GM19372 (cell line): ENCODE results near the gene FHIT.

Experiments
- ATAC-seq: cut with Tn5 transposase; IDR thresholded peaks from one replicate; pipeline ENCODE4 v1.9.1; 2021; ENCODE audit warnings: mild to moderate bottlenecking, low read depth, moderate library complexity; ENCODE audit not compliant: unreplicated experiment

The FHIT gene

GRCh38 chr3:60599586-60599985, 651.7 kb downstream of the FHIT start:
- ATAC-seq, result no peak

GRCh38 chr3:60598671-60599070, 652.6 kb downstream of the FHIT start:
- ATAC-seq, result no peak

DNA sequence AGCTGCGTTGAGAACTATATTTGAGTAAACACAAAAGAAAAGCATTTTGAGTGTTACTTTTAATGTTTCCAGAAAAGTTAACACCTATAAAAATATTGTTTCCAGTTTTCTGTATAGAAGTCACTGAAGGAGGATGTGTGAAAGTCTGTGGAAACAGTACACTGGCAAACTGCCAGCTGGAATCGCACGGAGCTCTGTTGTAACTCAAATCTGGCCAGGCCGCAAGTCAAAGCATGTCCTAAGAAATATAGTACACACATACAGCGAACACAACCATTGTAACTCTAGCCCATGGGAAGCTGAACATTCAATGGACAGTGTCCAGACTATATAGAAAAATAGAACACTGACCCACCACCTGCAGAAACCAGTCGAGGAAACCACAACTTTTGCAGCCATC, 657.2 kb downstream of the FHIT start:
- ATAC-seq, result no peak

DNA sequence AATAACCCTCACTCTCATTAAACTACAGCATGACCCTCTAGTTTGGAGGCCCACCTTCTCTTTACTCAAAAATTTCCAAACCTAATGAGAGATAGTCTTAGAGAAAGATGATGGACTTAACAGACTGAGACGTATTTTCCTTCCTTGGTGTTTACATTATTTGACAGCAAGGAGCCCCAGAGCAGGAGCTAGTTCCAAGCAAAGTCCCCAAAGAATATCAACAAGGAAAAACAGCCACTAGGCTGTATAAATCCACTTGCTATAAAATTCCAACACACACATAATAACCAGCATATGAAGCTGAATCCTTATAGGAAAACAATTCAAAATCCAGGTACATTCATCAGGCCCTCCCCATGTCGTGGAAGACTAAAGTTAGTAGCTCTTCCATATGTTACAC, 660.0 kb downstream of the FHIT start:
- no peak for ATAC-seq

- ATAC-seq, result no peak
Observed at GRCh38 chr3:60588806-60589205, 662.4 kb downstream of the FHIT start.

DNA sequence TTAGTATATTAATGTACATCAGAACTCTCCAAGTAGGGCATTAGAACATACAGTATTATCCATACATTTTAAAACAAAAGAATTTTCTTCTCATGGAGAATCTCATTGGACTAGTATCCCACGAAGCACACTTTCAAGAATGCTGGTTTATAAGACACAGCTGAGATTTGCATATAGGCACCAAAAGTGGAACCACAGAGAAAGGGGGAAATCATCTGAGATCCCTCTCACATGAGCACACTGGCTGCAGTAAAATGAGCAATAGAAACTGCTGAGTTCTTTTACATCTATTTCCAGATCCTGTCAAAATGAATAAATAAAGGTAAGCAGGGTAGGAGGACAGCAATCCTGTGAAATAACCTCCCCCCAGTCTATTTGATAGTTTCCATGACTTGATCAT, 665.3 kb downstream of the FHIT start:
- no peak for ATAC-seq

- ATAC-seq, result no peak
Observed at GRCh38 chr3:60584250-60584649, 667.0 kb downstream of the FHIT start.

DNA sequence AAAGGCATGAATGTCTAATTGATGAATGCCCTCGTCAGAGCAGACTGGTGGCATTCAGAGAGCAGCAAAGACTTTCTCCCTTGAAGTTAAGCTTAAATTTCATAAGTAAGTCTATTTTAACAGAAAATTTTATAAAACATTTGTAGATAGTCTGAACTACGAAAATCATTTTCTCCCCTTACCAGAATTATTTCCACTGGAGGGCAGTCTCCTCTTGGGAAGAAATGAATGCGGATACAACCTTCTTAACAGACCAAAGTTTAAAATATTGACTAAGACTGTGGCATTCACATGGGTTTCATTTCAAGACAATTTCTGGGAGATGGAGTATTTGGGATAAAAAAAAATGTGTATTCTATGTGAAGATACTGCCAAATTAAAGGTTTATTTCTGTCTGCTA, 669.0 kb downstream of the FHIT start:
- no peak for ATAC-seq

DNA sequence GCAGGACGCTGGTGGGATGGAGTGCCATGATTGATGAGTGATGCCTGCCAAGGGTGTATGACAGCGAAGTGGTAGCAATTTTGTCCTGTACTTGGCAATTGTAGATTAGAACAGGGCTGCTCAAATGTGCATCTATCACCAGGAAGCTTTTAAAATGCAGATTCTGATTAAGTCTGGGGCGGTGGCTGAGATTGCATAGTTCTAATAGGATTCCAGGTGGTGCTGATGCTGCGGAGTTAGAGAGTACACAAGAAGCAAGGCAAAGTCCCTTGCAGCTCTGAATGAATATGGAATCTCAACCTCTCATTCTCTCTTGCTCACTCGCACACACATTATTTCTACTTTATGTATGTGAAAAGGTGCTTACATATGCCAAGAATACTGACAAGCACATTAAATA, 670.4 kb downstream of the FHIT start:
- ATAC-seq, result no peak

DNA sequence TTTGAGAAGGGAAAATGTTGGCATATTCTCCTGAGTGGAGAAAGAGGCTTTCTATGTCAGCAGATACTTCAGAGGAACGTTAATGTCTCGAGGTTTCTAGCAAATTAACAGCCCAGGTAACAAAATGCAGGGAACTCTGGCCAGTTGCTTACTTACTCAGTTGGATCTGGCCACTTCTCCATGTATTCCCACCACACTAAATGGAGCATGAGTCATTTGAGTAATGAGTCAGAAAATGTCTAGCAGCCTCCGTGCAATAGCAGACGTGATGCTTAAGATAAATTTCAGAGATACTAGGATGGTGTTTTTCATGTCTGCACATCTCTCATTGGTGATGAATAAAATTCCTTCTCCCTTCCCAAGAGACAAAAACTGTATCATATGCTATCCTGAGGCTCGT, 671.5 kb downstream of the FHIT start:
- ATAC-seq, result no peak

- ATAC-seq, result no peak
Observed at GRCh38 chr3:60578936-60579335, 672.3 kb downstream of the FHIT start.

DNA sequence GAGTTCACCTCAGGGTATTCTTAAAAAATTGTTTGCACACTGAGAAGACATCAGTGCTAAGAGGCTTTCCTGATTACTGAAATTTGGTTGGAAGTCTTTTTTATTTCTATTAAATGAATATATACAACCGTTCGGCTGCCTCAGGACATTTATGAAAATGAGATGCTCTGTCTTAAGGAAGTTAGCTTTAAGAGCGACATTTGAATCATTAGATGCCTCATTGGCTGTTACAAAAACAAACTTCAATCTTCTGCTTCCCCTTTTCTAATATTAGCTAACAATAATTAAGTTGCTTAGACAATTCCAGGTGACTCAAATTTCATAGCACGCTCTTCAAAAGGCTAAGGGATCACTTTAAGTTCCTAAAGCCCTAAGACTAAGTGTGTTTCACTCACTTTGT, 673.7 kb downstream of the FHIT start:
- no peak for ATAC-seq

GRCh38 chr3:60575718-60576272, 675.5 kb downstream of the FHIT start:
- ATAC-seq, result no peak

GRCh38 chr3:60574046-60574769, 677.0 kb downstream of the FHIT start:
- ATAC-seq, result no peak

GRCh38 chr3:60573494-60573893, 677.8 kb downstream of the FHIT start:
- no peak for ATAC-seq

DNA sequence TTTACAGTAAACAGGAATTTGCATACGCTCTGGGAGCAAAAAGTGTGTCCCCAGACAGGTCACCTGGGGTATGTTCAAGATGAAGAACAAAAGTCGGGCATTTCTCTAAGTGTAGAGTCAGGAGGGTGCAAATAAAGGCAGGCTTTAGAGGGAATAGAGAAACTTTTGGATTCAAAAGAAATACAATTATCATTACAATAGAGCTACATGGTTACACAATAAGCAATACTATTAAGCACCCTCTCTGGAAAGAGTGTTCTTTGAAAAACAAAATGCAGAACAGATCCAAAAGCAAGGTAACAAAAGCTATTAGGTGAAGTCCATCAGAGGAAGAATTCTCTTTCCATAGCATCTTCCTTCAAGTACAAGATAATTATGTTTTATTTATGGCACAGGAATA, 679.7 kb downstream of the FHIT start:
- no peak for ATAC-seq

- no peak for ATAC-seq
Observed at GRCh38 chr3:60557122-60557521, 694.1 kb downstream of the FHIT start.

GRCh38 chr3:60555686-60556354, 695.4 kb downstream of the FHIT start:
- ATAC-seq, result peak; percentile 84

GRCh38 chr3:60553144-60553543, 698.1 kb downstream of the FHIT start:
- no peak for ATAC-seq

GRCh38 chr3:60552581-60552980, 698.7 kb downstream of the FHIT start:
- no peak for ATAC-seq

- ATAC-seq, result no peak
Observed at GRCh38 chr3:60551455-60552209, 699.6 kb downstream of the FHIT start.
